OCI-LY7 (cell line): ENCODE results near the gene MN1. TPM values are rescaled to one million over a fixed set of nuclear protein-coding genes. Genes with fewer than 3 reads are reported as not detected.

Experiments
- BruUV-seq: library from RNA; stranded (reverse); fragments of 400-500 nt; replicated peaks from 2 replicates; lab custom pipeline; 2021; lab: Mats Ljungman, UMichigan
- CTCF ChIA-PET: fragments of 300-600 bp; sonication (Branson Sonifier 250); formaldehyde crosslinking; loops from one replicate; lab custom pipeline; 2022; ENCODE audit warnings: antibody characterized with exemption; ENCODE audit not compliant: unreplicated experiment; lab: Charles Lee
- POLR2A ChIA-PET: fragments of 300-600 bp; sonication (Branson Sonifier 250); formaldehyde crosslinking; loops from one replicate; lab custom pipeline; 2022; ENCODE audit warnings: antibody characterized with exemption; lab: Charles Lee
- DNase-seq: peaks from one replicate; pipeline ENCODE4 v3.0.0-alpha.2; 2015; ENCODE audit warnings: low spot score
- H2AFZ ChIP-seq: fragments of 200-600 bp; sonication (generic), shearing (Covaris generic); 2 replicates; pipeline ENCODE4 v1.6.1; 2014; ENCODE audit warnings: mild to moderate bottlenecking, antibody characterized with exemption, low read length, moderate library complexity
- H3K27ac ChIP-seq: fragments of 200-600 bp; sonication (generic); 2 replicates; pipeline ENCODE4 v1.5.1; 2014; ENCODE audit warnings: mixed run types, low read depth, mild to moderate bottlenecking, moderate library complexity, low read length, inconsistent platforms; ENCODE audit not compliant: poor library complexity, severe bottlenecking
- H3K36me3 ChIP-seq: fragments of 200-600 bp; sonication (generic); 2 replicates; pipeline ENCODE4 v1.6.1; 2014; ENCODE audit warnings: mild to moderate bottlenecking, antibody characterized with exemption, low read length, moderate library complexity, mixed read lengths; ENCODE audit not compliant: insufficient read depth
- H3K4me1 ChIP-seq: fragments of 200-600 bp; sonication (generic); 2 replicates; pipeline ENCODE4 v1.5.1; 2014; ENCODE audit warnings: mild to moderate bottlenecking, low read length; ENCODE audit not compliant: insufficient read depth, poor library complexity, severe bottlenecking
- H3K4me2 ChIP-seq: fragments of 200-600 bp; sonication (generic); 2 replicates; pipeline ENCODE4 v1.6.1; 2014; ENCODE audit warnings: mild to moderate bottlenecking, low read length
- H3K4me3 ChIP-seq: fragments of 200-600 bp; sonication (generic); 2 replicates; pipeline ENCODE4 v1.5.1; 2014; ENCODE audit warnings: mild to moderate bottlenecking, low read depth, low read length; ENCODE audit not compliant: poor library complexity, severe bottlenecking
- H3K79me2 ChIP-seq: fragments of 200-600 bp; sonication (generic); 2 replicates; pipeline ENCODE4 v1.6.1; 2016; ENCODE audit warnings: low read depth, mild to moderate bottlenecking, low read length, moderate library complexity, mixed read lengths; ENCODE audit not compliant: insufficient read depth
- H3K9me2 ChIP-seq: fragments of 200-600 bp; sonication (generic); 2 replicates; pipeline ENCODE4 v1.6.1; 2016; ENCODE audit warnings: mild to moderate bottlenecking, low read length, mixed read lengths; ENCODE audit not compliant: insufficient read depth
- H3K9me3 ChIP-seq: fragments of 200-600 bp; sonication (generic); 2 replicates; pipeline ENCODE4 v1.6.1; 2014; ENCODE audit warnings: mild to moderate bottlenecking, mixed run types, low read length, mixed read lengths
- H4K20me1 ChIP-seq: fragments of 200-600 bp; sonication (generic); 2 replicates; pipeline ENCODE4 v1.6.1; 2014; ENCODE audit warnings: mild to moderate bottlenecking, antibody characterized with exemption, low read length, moderate library complexity, mixed read lengths; ENCODE audit not compliant: insufficient read depth
- CTCF ChIP-seq: fragments of 200-600 bp; sonication (generic); conservative IDR thresholded peaks from 2 replicates; pipeline ENCODE4 v1.5.1; 2014; ENCODE audit warnings: mild to moderate bottlenecking, antibody characterized with exemption, low read length, moderate library complexity, mixed read lengths
- EZH2phosphoT487 ChIP-seq: fragments of 200-600 bp; sonication (generic); IDR thresholded peaks from 2 replicates; pipeline ENCODE4 v1.6.1; 2018; ENCODE audit warnings: low read depth, borderline replicate concordance, mild to moderate bottlenecking, mixed run types, antibody characterized with exemption, low read length, moderate library complexity, mixed read lengths
- intact Hi-C: fragments of 100-400 bp; cut with micrococcal nuclease; formaldehyde crosslinking; loops from one replicate; pipeline ENCODE4 v1.10.0; 2022; ENCODE audit not compliant: unreplicated experiment
- total RNA-seq, 2 experiments: library from RNA; depleted of rRNA in 1 of 2; stranded (reverse); fragments of >200 nt in 1 of 2; shearing (Covaris generic) in 1 of 2; gene quantifications; 2 replicates each; pipeline ENCODE4 v1.2.3, GENCODE V29; 2014 to 2022

Gene MN1
- total RNA-seq, 2 experiments from 2014 or later, result 0.47 TPM; not detected in 1

DNA sequence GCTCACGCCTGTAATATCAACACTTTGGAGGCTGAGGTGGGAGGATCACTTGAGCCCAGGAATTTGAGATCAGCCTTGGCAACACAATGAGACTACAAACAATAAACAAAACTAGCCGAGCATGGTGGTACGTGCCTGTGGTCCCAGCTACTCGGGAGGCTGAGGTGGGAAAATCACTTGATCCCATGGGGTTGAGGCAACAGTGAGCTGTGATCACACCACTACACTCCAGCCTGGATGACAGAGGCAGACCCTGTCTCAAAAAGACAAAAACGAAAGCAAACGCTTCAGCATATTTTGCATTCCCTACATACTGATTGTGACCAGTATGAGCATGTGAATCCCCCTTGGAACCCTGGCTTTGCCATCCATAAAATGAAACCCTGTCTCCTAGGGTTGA lies 33.9 kb upstream of the MN1 start:
- no peak for TF ChIP-seq EZH2phosphoT487
- no peak for TF ChIP-seq CTCF
- H3K4me2 ChIP-seq, result no peak overlapping the region
- no peaks in the 10 kb centered on the region for H3K4me1 ChIP-seq
- CTCF ChIA-PET, result no interaction called here
- H4K20me1 ChIP-seq, result no peaks in the 10 kb centered on the region
- no peaks in the 10 kb centered on the region for H3K79me2 ChIP-seq
- intact Hi-C loops, result no loop called here
- no peak overlapping the region for H3K27ac ChIP-seq
- H3K9me3 ChIP-seq, result 0 out of 2 replicates have a peak, but pooled peaks cover 4% of the 10 kb centered on the region
- H3K9me2 ChIP-seq, result no peaks in the 10 kb centered on the region
- H3K4me3 ChIP-seq, result no peak overlapping the region
- POLR2A ChIA-PET, result no interaction called here
- BruUV-seq, result no TSS peak
- DNase-seq, result no peak
- no peak overlapping the region for H2AFZ ChIP-seq
- H3K36me3 ChIP-seq, result no peaks in the 10 kb centered on the region

DNA sequence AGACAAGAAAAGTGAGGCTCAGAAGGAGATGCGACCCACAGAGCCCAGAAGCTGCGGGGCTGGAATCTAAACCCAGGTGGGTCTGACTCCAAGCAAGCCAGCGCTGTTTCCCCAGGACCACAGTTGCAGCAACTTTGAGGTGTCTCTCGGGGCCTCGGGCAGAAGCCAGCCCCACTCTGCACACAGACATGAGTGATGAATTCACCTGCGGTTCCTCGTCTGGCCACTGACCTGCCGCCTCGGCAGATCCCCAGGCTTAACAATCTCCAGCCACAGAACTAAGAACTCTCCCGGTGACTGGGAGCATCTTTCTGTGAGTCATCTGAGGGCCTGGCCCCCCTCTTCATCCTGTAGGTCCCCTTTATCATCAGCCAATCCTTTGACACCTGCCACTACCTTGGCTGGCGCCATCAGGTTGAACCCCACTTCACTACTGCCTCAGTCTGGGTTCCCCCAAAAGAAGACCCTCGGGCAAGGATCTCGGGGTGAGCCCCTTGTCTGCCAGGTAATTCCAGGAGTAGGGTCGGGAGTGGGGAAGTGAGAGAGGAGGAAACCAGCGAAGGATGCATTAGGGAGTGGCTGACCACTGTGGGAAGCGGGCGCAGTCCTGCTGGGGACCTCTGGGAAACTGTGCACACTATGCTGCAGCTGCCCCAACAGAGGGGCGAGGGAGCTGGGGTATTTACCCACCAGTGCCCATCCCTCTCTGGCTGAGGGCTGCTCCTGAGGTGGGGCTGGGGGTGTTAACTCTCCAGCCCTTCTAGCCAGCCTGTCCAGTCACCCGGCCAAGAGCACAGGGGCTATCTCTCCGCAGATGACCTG lies 33.0 kb upstream of the MN1 start:
- Histone ChIP-seq H3K9me3 (0 out of 2 replicates have a peak, but pooled peaks cover 4% of the 10 kb centered on the region), H2AFZ (no peak overlapping the region), H3K4me1 (no peaks in the 10 kb centered on the region), H3K4me3 (no peak overlapping the region), H3K27ac (no peak overlapping the region), H3K79me2 (no peaks in the 10 kb centered on the region), H3K9me2 (no peaks in the 10 kb centered on the region), H3K4me2 (no peak overlapping the region), H4K20me1 (no peaks in the 10 kb centered on the region), H3K36me3 (no peaks in the 10 kb centered on the region)
- DNase-seq, result no peak
- intact Hi-C loops, result no loop called here
- BruUV-seq, result no TSS peak
- TF ChIP-seq CTCF (no peak), EZH2phosphoT487 (no peak)
- POLR2A ChIA-PET, result no interaction called here
- CTCF ChIA-PET, result no interaction called here

DNA sequence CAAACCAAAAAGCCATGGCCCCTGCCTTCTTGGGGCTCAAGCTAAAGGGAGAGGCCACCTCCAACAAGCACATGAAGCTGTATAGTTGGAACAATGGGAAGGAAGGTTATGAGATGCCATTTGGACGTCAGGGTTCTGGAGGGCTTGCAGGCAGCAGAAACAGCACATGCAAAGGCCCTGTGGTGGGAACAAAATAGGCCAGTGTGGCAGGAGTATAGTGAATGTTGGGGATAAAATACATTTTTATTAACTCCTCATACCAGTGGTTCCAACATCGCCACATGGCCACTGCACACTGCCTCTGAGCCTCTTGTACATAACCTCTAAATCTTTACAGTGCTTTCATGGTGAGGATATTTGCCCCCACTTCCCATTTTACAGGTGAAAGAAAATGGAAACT lies 32.2 kb upstream of the MN1 start:
- Histone ChIP-seq H4K20me1 (no peaks in the 10 kb centered on the region), H2AFZ (no peak overlapping the region), H3K4me2 (no peak overlapping the region), H3K4me3 (no peak overlapping the region), H3K4me1 (no peaks in the 10 kb centered on the region), H3K27ac (no peak overlapping the region), H3K36me3 (no peaks in the 10 kb centered on the region), H3K9me2 (no peaks in the 10 kb centered on the region), H3K79me2 (no peaks in the 10 kb centered on the region), H3K9me3 (0 out of 2 replicates have a peak, but pooled peaks cover 4% of the 10 kb centered on the region)
- intact Hi-C loops, result no loop called here
- DNase-seq, result no peak
- ChIA-PET POLR2A (no interaction called here), CTCF (no interaction called here)
- TF ChIP-seq CTCF (no peak), EZH2phosphoT487 (no peak)
- BruUV-seq, result no TSS peak
